Stimulated activated CD8-positive, alpha-beta memory T cell treated with anti-CD3 and anti-CD28 coated beads, Interleukin-15, amount 100 ng/mL, for 4 hours (primary cell): ENCODE results near the gene NEUROG3.
"Not testable (repeated sequence)": the region's sequence is repeated elsewhere in the genome, so short reads cannot be mapped to it uniquely, and the experiment has no call there.

ENCODE experiments used
- DNase-seq, 2 donors: peaks; one replicate each; pipeline ENCODE4 v3.0.0-alpha.2; 2020; ENCODE audit warnings: low read depth in 2 of 2

Gene NEUROG3

DNA sequence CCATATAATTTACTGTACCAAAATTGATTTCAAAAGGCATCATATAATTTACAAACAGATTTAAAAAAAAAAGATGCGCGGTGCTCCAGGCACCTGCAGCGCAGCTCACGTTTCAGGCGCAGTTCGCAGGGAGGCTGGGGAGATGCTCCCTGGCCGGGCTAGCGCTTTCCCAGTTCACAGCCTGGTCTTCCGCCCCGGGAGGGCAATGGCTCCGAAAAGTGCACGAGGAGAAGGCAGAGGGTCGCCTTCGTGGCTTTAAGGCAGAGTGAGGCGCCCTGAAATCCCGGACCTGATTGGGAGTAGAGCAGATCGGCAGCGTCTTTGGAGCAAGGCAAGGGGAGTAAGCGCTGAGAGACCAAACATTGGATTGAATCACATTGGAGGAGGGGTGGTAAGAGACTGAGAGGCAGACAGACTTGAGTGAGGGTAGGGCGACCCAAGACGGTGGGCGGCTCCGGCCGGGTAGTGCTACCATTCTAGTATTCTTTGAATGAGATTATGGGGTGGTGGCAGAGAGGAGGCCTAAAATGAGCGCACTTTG lies 1.5 kb downstream of the NEUROG3 start:
- DNase-seq = no peak

DNA sequence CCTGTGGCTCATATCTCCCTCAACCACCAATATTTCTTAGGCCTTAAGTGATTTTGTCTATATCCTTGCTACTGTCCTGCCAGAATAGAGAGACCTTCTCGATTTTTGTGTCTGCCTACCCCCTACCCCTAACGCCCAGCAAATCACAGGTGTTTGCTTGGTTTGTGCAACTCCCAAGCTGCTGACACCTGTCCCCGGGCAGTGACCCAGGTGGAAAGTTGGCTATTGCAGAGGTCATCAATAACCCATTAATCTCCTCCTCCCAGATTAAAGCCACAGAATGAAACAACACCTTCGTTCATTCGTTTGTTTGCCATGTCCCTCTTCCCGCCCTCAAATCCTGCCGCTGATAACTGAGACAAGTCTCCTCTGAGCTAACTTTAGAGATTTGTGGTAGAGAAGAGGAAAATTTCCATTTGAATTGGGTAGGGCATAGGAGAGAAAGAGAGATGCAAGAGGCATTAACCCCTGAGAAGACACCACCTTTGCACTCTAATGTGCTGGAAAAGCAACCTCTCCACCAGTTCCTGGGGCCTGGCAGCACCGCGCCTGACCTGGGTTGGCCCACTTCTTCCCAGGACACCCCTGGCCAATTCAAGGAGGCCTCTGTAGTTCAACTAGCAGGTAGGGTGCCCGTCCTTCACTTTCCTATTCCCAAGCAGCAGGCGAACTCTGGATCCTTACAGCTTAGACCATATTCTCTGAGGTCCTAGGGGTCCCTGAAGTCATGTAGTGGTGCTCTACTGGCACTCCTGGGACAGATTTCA lies 3.0 kb downstream of the NEUROG3 start:
- no peak for DNase-seq

DNA sequence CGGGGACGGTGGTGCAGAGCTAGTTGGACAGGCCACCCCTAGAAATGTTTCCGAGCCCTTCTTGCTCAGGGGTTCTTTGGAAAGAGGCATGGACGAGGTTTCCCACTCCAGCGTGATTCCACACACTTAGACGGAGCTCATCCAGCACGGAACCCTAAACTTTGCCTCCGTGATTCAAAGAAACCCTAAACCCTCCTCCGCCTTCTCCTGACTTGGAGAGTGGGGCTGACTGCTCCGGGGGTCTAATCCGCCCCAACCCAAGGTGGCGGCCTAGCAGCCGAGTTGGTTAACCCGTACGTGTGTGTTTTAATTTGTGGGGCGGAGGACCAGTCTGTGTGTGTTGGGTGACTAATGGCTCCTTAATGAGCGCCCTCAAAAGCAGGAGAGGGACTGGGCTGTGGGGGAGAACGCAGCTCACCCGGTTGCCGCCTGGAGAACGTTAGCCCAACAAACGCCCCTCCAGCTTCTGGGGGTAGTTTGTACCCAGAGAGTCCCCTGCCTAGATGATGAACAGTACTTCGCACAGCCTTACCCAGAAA lies 3.8 kb downstream of the NEUROG3 start:
- no peak for DNase-seq

DNA sequence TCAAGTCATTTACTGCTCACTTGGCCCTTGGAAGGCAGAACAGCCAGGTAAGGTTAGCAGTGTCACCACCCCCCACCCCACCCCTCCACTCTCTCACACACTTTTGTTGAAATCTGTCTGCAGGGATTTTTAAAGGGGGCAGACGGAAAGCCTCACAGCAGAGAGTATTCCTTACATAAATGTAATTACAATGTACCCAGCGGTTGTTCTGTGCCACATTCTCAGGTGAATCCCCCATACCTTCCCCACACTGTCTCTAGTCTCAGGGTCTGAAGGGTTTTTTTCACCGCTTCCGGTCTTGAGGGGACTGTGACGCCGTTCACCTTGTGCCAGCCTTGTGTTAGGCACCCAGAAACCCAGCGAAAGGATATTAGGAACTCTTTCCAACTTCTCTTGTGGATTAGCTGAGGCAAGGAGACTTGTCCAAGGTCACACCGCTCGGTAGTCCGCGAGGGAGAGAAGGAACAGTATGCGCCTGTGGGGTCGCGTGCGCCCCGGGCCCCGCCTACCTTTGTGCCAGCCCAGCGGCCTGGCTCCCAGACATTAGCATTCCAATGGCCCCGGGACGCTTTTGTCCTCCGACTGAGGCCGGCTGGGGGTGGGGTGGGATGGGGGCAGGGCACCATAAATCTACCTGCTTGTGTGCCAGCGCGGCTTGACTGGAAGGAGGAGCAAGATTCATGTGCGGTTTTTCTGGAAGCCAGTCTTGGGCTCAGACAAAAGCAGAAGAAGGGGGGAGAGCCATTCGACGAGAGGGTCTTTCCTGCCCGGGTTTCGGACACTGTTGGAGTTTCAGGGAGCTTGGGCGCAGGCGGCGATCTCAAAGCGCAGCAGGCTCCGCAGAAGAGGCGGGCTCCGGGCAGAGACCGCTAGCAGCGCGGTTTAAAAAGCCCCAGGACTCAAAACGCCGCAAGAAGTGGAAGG lies 4.5 kb downstream of the NEUROG3 start:
- no peak for DNase-seq

DNA sequence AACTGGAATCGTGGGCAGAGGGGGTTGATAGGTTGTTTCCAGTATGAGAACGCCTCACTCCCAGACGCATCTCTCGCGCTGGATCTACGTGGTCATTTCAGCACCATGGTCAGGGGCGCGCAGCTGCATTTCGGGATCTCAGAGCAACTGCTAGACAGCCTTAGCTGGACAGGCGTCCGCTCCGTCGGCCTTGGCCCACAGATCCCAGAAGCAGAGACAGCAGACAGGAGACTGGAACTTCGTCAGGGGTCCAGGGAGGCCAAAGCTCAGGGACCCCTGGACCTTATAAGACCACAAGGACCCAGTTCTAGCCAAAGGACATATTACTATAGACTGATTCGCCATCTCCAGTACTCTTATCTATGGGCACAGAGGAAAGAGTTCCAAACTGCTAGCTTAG lies 5.3 kb downstream of the NEUROG3 start:
- no peak for DNase-seq

DNA sequence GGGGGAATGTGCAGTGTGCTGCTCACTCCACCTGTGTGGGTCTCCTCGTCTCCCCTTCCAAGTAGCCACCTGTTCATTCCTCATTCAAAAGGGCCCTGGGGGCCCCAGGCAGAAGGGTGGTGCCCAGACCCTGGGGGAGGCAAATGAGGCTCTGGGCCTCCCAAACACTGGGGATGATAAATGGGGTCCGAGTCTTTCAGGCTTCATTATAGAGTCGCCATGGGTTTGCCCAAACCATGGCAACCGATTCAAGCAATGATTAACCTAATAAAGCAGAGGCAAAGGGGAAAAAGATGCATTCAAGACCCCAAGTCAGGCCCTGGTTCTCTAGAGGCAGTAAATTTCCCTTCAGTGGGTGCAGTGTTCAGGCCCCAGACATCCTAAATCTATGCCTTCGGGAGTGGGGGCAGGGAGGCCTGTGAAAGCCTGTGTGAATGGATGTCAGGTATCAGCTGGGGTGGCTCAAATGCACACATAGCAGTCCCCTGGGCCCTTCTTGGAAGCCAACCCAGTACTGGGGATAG lies 10.4 kb downstream of the NEUROG3 start:
- no peak for DNase-seq

DNA sequence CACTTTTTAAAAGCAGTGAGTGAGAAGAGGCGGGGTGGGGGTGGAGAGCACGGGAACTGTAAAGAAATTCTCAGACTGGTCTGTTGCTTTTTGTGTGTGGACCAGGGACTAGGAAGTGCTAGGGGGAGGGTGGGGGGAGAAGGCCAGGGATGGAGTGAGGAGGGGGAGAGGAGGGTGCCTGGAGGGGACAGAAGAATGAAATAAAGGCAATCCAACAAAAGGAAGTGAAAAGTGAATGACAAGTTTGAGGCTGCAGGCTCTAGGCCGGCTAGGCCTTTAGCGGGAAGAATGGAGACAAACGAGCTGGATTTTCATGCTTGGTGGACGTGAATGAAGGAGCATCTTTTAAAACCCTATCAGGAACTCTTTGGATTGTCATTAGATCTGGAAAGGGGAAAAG lies 13.7 kb downstream of the NEUROG3 start:
- no peak for DNase-seq

DNA sequence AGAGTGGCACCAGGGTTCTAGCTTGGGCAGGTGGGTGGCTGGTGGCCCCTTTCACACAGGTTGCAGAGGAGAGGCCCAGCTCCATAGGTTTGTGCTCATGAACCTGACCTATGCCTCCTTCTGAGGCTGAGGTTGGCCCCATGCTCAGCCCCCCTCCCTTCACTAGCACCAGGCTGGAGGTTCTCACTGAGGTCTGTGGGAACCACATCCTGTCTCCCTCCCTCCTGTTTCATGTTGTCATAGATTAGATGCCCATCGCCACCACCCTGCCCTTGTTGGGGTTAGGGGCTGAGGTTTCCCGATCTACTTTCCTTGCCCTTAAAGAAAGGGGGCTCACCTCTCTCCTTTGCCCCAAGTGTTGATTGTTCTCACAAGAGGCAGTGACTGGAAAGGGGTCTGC lies 14.7 kb downstream of the NEUROG3 start:
- DNase-seq = no peak

DNA sequence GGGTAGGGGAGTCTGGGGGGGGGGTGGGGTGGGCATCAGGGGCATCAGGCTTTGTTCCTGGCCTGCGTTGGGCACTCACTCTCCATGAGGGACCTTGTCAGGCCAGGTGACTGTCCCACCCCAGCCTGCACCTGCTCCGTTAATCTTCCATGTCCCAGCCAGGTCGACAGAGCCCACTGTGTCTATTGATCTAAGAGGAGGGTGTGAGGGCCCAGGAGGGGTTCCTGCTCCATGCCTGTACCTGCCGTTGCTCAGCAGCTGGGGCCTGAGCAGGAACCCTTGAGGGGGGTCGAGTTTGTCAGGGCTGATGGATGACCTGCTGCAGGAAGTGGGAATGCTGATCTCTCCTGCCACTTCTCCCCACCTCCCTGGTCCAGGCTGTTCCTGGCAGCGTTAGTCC lies 18.6 kb downstream of the NEUROG3 start:
- no peak for DNase-seq

DNA sequence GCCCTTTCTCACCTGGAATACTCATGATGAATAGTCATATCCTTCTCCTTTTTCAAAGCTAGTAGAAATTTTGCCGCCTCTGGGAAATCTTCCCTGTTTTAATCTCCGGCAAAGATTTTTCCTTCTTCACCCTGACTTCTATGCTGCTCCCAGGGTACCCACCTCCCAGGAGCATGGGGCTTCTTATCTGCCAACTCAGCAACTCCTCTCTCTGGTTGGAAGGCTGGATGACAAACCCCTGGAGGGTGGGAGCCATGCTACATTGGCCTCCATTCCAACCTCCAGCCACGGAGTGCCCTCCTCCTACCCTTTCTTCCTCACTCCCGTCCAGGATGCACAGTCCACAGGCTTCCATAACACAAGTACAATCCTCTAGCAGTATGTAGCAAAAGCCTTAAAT lies 19.9 kb downstream of the NEUROG3 start:
- DNase-seq = no peak

DNA sequence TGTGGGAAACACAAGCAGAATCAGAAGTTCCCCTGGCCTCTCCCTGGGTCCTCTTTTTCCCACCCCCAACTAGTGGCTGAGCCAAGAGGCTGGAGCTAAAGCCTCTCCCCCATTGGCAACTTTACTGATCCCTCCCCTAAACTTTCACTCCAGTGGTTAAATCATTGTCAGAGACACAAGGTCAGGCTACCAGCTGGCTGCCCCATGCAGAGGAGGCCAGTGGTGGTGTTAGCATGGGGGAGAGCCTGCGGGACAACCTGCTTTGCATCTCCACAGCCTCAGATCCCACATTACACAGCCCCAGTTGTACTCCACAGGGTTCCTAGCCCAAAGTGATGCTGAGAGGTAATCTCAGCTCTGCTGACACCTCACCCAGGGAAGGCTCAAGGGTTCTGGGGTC lies 21.0 kb downstream of the NEUROG3 start:
- DNase-seq = no peak

DNA sequence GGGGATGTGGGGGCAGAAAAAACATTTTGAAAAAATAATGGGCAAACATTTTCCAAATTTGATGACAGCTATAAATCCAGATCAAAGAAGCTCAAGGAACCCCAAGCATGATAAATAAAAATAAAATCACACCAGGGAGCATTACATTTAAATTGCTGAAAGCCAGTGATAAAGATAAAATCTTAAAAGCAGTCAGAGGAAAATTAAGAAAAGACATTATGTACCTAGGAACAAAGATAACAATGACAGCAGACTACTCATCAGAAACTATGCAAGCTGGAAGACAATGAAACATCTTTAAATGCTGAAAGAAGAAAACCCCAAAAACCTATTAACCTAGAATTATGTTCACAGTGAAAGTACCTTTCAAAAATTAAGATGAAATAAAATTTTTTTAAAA lies 23.3 kb downstream of the NEUROG3 start:
- no peak for DNase-seq

DNA sequence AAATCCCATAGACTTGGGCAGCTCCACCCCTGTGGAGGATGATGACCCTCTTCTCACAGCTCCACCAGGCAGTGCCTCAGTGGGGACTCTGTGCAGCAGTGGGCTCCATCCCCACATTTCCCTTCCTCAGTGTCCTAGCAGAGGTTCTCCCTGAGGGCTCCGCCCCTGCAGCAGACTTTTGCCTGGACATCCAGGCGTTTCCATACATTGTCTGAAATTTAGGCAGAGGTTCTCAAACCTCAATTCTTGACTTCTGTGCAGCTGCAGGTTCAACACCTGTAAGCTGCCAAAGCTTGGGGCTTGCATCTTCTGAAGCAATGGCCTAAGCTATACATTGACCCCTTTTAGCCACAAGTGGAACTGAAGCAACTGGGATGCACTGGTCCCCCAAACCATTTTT lies 31.8 kb downstream of the NEUROG3 start:
- DNase-seq = no peak

DNA sequence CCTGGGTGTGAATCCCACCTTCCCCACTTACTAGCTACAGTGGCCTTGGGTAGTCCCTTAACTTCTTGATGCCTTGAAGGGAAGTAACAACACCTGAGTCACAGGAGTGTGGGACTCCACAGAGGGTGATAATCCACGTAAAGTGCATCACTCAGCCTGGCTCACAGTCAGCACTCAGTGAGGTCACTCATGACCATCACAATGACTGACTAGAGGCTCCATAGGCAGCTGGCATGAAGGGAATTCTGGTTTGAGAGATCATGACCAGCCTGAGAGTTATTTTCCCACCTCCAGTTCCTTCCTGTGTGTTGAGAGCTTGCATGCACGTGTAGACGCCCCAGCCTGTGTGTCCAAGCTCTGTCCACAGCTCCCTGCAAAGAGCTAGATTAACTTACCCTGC lies 34.8 kb downstream of the NEUROG3 start:
- no peak for DNase-seq

DNA sequence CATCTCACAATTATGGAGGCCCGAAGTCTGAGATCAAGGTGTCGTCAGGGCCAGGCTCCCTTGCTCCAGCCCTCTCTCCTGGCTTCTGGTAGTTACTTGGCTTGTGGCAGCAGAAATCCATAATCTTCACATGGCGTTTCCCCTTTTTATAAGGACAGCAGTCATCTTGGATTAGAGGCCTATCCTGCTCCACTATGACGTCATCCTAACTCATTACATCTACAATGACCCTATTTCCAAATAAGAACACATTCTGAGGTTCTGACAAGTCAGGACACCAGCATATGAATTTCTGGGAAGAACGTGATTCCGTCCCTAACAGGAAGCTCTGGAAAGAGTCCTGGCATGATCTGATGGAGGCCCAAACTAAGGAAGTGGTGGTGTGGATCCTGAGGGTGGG lies 35.8 kb downstream of the NEUROG3 start:
- DNase-seq = no peak

DNA sequence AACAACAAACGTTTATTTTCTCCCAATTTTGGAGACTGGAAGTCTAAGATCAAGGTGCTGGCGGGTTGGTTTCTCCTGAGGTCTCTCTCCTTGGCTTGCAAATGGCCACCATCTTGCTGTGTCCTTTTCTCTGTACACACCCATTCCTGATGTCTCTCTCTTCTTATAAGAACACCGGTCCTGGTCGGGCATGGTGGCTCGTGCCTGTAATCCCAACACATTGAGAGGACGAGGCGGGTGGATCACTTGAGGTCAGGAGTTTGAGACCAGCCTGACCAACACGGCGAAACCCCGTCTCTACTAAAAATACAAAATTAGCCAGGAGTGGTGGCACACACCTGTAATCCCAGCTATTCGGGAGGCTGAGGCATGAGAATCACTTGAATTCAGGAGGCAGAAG lies 36.7 kb downstream of the NEUROG3 start:
- not testable (repeated sequence) for DNase-seq

DNA sequence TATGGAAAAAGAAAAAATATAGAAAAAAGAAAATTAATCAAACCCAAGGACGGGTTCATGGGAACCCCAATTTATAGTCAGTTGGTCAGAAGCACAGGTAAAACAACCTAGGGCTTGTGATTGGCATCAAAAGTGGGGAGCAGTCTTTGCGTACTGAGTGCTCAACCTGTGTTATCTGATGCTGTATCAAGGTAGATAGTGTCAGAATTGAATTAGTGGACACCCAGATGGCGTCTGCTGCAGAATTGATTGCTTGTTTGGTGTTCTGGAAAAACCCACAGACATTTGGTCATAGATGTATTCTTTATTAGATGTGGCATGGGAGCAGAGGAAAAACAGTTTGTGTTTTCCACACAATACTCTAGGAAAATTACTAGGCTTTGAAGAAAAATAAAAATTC lies 39.6 kb downstream of the NEUROG3 start:
- no peak for DNase-seq

DNA sequence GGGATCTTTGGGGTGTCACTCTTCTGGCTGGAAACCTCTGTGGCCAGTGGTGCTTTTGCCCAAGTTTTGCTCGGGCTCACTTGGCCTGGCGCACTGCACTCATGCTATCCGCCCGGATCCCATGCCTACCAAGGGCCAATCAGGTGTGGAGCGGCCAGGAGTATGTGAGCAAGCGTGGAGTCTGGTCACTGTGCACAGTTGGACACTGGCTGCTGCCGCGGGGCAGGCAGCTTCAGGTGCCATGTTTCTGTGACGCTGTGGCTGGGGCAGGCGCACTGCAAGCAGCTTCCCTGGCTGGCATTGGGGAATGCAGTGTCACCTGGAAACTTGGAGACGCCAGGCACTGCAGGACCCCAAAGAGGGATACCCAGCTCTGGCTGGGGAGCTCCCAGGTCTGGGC lies 45.3 kb downstream of the NEUROG3 start:
- no peak for DNase-seq
